Esophagus muscularis mucosa (tissue), 4 donors: Measurements from ENCODE around the gene PPP4C.

Source experiments
- EP300 ChIP-seq: sonication (generic); formaldehyde crosslinking; IDR thresholded peaks from one replicate; pipeline ENCODE4 v1.6.1; 2017; ENCODE audit warnings: antibody characterized with exemption
- POLR2A ChIP-seq: fragments of 450-650 bp; IDR thresholded peaks from one replicate; pipeline ENCODE4 v1.6.1; 2017; ENCODE audit warnings: antibody characterized with exemption, moderate library complexity, mild to moderate bottlenecking, low read depth
- POLR2AphosphoS5 ChIP-seq, 2 donors: sonication (generic); formaldehyde crosslinking; IDR thresholded peaks; one replicate each; pipeline ENCODE4 v1.6.1; 2017; ENCODE audit warnings: antibody characterized with exemption in 2 of 2
- TF ChIP-seq, protein P1 (sequence below), 3 experiments: fragments of 200-600 bp in 2 of 3; fragments of 450-650 bp in 1 of 3; sonication (generic) in 2 of 3; IDR thresholded peaks; one replicate each; pipeline ENCODE4 v1.5.1; 2017 to 2019; ENCODE audit warnings: antibody characterized with exemption in 3 of 3, mild to moderate bottlenecking in 2 of 3, moderate library complexity in 1 of 3

DNA sequence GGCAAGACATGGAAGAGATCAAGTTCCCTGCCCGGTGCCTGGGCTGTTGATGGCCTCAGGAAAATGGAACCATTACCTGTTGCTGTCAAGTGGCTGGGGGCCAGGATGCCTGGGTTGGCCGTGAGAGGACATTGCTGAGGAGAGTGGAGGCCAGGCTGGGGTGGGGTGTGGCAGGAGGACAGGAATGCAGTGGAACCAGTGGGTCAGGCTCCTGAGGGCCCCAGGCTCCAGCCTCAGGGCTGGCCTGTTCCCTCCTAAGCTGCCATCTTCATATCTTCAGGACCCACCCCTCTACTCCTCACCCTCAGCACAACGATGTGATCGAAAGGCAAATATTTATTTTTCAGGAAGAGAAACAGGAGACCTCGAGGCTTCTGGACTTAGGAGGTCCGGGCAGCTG, 28.7 kb downstream of the PPP4C start:
- TF ChIP-seq POLR2A, result no peak
- TF ChIP-seq, protein P1, sequence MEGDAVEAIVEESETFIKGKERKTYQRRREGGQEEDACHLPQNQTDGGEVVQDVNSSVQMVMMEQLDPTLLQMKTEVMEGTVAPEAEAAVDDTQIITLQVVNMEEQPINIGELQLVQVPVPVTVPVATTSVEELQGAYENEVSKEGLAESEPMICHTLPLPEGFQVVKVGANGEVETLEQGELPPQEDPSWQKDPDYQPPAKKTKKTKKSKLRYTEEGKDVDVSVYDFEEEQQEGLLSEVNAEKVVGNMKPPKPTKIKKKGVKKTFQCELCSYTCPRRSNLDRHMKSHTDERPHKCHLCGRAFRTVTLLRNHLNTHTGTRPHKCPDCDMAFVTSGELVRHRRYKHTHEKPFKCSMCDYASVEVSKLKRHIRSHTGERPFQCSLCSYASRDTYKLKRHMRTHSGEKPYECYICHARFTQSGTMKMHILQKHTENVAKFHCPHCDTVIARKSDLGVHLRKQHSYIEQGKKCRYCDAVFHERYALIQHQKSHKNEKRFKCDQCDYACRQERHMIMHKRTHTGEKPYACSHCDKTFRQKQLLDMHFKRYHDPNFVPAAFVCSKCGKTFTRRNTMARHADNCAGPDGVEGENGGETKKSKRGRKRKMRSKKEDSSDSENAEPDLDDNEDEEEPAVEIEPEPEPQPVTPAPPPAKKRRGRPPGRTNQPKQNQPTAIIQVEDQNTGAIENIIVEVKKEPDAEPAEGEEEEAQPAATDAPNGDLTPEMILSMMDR (IDR thresholded peaks at IDR 0.05), result no peak
- no peak for TF ChIP-seq POLR2AphosphoS5 (IDR thresholded peaks at IDR 0.05)
- TF ChIP-seq EP300, result no peak
